HEK293T (cell line): ENCODE measurements around the gene MINDY4.

ENCODE experiments used
- ARNT ChIP-seq: fragments of 450-650 bp; IDR thresholded peaks from 2 replicates; pipeline ENCODE4 v1.6.1; 2017; ENCODE audit warnings: mild to moderate bottlenecking
- CTBP1 ChIP-seq: fragments of 450-650 bp; IDR thresholded peaks from 2 replicates; pipeline ENCODE4 v1.6.1; 2016; ENCODE audit warnings: borderline replicate concordance
- ELF4 ChIP-seq: fragments of 450-650 bp; IDR thresholded peaks from 2 replicates; pipeline ENCODE4 v1.6.1; 2017; ENCODE audit warnings: antibody characterized with exemption
- FOXA1 ChIP-seq: fragments of 450-650 bp; IDR thresholded peaks from 2 replicates; pipeline ENCODE4 v1.6.1; 2016; ENCODE audit warnings: mild to moderate bottlenecking
- FOXM1 ChIP-seq: fragments of 450-650 bp; IDR thresholded peaks from 2 replicates; pipeline ENCODE4 v1.6.1; 2017; ENCODE audit warnings: mild to moderate bottlenecking, borderline replicate concordance
- L3MBTL2 ChIP-seq: fragments of 450-650 bp; conservative IDR thresholded peaks from 2 replicates; pipeline ENCODE4 v1.6.1; 2016; ENCODE audit warnings: mild to moderate bottlenecking
- SP1 ChIP-seq: fragments of 450-650 bp; IDR thresholded peaks from 2 replicates; pipeline ENCODE4 v1.6.1; 2017

GRCh38 chr7:30915005-30915601 is 143.9 kb downstream of the MINDY4 start:
- TF ChIP-seq SP1 = no peak
- TF ChIP-seq L3MBTL2 = no peak
- TF ChIP-seq CTBP1 = no peak
- no peak for TF ChIP-seq ELF4
- TF ChIP-seq FOXA1 = no peak
- TF ChIP-seq FOXM1 = no peak
- TF ChIP-seq ARNT = no peak
